ENCODE data around the gene WDFY1. TPM values are rescaled to one million over a fixed set of nuclear protein-coding genes. Genes with fewer than 3 reads are reported as not detected.

Gene WDFY1
- total and polyA plus RNA-seq, 9 of the 15 experiments (the other 6 are each of a cell fraction or from before 2014, with no cell fraction given), result 5.4 to 27.6 (median 17.5) TPM

DNA sequence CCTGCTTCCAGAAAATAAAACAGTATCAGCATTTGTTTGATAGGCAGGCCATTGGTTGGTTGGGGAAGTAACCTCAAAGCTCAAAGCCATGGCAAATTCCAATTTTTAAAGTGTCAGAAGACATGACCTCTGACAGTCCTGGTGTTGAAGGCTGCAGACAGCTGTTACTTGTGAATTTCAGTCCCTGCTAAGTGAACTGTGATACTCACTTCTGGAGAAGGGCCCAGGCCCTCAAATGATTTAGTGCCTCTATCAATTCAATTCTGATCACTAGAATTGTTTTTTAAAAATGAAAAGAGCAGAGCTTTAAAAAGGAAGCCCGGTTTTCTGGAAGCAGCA is 35.2 kb upstream of the WDFY1 start:
- Histone ChIP-seq H3K4me2 (ENCODE audit: insufficient read depth, low read length) (no peak overlapping the region), H3K4me1 (replicated peaks in 1 of 2; ENCODE audit: control insufficient read depth in 2 of 2, insufficient read depth in 2 of 2, low read length in 2 of 2) (no peaks in the 10 kb centered on the region), H3K4me3 (no peak overlapping the region), H3K36me3 (ENCODE audit: control insufficient read depth, insufficient read depth, low read length) (no peaks in the 10 kb centered on the region), H3K27me3 (ENCODE audit: control insufficient read depth in 2 of 2, insufficient read depth in 2 of 2, low read length in 2 of 2) (peaks cover under 1 to 19% of the 10 kb centered on the region in 2 experiments; a peak in 3 of 5 replicates), H2AFZ (ENCODE audit: low read depth, low read length) (no peak overlapping the region), H3K27ac (ENCODE audit: extremely low read depth, low read depth, low read length) (no peak overlapping the region), H3K79me2 (ENCODE audit: control insufficient read depth, insufficient read depth, low read length) (no peaks in the 10 kb centered on the region), H3K9ac (ENCODE audit: insufficient read depth in 1 of 2, low read depth in 2 of 2, low read length in 2 of 2) (no peak overlapping the region), H4K20me1 (replicated peaks; ENCODE audit: control insufficient read depth, insufficient read depth, low read length) (no peaks in the 10 kb centered on the region), H3K9me3 (replicated peaks; ENCODE audit: control insufficient read depth, insufficient read depth, low read depth, low read length) (no peaks in the 10 kb centered on the region), H3K9me1 (ENCODE audit: control insufficient read depth, insufficient read depth, low read length) (no peaks in the 10 kb centered on the region)
- ATAC-seq, result no peak
- FAIRE-seq, result no peak
- no TSS peak for BruUV-seq (replicated peaks)
- ChIA-PET CTCF (ENCODE audit: low intra/inter-chr PET ratio) (interaction anchor here (0.6 to 0.7 kb wide), 2 partner anchors 10 to 407 kb away, joined by 3 read pairs; no protein-coding TSS in a partner anchor), POLR2A (no interaction called here)
- WGBS (ENCODE audit: insufficient coverage, low coverage, missing lambda C conversion rate), result 8% methylated on average over 1 of the region's 1 CpG
- in situ Hi-C loops (cut with MboI) (no loop called here), intact Hi-C loops (cut with micrococcal nuclease) (no loop called here)
- TF ChIP-seq, protein P1, sequence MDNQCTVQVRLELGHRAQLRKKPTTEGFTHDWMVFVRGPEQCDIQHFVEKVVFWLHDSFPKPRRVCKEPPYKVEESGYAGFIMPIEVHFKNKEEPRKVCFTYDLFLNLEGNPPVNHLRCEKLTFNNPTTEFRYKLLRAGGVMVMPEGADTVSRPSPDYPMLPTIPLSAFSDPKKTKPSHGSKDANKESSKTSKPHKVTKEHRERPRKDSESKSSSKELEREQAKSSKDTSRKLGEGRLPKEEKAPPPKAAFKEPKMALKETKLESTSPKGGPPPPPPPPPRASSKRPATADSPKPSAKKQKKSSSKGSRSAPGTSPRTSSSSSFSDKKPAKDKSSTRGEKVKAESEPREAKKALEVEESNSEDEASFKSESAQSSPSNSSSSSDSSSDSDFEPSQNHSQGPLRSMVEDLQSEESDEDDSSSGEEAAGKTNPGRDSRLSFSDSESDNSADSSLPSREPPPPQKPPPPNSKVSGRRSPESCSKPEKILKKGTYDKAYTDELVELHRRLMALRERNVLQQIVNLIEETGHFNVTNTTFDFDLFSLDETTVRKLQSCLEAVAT (IDR thresholded peaks at IDR 0.05), result no peak
- TF ChIP-seq RFX7 (CRISPR knock-in tag; IDR thresholded peaks at IDR 0.05) (no peak), TARDBP (IDR thresholded peaks at IDR 0.05) (no peak), FOXA1 (IDR thresholded peaks at IDR 0.05; ENCODE audit: borderline replicate concordance) (no peak), ILF3 (IDR thresholded peaks at IDR 0.05; ENCODE audit: borderline replicate concordance) (no peak), KDM5B (IDR thresholded peaks at IDR 0.05; ENCODE audit: insufficient replicate concordance, low read depth, low read length) (no peak)
- TF ChIP-seq, protein P2, sequence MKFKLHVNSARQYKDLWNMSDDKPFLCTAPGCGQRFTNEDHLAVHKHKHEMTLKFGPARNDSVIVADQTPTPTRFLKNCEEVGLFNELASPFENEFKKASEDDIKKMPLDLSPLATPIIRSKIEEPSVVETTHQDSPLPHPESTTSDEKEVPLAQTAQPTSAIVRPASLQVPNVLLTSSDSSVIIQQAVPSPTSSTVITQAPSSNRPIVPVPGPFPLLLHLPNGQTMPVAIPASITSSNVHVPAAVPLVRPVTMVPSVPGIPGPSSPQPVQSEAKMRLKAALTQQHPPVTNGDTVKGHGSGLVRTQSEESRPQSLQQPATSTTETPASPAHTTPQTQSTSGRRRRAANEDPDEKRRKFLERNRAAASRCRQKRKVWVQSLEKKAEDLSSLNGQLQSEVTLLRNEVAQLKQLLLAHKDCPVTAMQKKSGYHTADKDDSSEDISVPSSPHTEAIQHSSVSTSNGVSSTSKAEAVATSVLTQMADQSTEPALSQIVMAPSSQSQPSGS (CRISPR knock-in tag; IDR thresholded peaks at IDR 0.05), result no peak
- no peak for DNase-seq (ENCODE audit: extremely low read depth in 1 of 4, low spot score in 3 of 4)

Measured in K562 (cell line).